NCI-H446 treated with DMSO at 0.1 percent for 48 hours (cell line): Measurements from ENCODE around the gene ACAA2.

ENCODE experiments used
- DNase-seq: peaks from one replicate; lab custom pipeline; 2025; lab: John Stamatoyannopoulos, UW

Gene ACAA2

GRCh38 chr18:49766646-49767045 lies 46.7 kb downstream of the ACAA2 start:
- no peak for DNase-seq

DNA sequence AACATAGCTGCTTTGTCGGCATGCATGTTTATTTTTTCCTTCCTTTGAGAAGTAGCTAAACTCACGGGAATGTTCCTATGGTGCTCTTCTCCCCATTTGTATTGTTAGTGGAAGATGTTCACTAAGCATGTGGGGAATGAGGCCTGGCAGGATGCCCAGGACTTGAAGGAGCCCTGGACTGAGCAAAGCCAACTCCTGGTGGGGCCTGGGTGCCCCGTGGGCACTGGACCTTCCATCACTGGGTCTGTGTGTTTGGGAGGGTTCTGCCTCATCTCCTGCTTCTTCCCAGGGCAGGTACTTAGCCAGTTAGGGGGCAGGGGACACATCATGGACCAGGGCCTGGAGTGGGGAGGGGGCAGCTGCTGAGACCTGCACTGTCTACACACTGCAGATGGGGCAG lies 49.3 kb downstream of the ACAA2 start:
- DNase-seq: no peak

DNA sequence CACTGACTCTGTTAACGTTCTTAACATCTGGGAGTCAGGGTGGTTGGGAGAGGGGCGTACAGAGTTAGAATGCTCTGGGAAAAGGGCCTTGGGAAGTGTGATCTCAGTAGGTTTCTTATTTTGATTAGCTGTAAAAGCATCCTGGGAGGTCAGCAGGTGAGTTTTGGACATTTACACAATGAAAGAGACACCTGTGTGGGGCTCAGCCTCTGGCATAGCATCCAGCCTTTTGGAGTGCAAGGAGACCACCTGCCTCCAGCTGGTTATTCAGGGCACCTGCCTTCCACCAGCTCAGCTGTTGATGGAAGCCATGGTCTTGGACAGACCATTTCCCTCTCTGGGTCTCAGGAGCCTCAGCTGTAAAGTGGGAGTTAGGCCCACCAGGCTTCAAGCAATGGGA lies 49.7 kb downstream of the ACAA2 start:
- no peak for DNase-seq

- DNase-seq: no peak
These were observed 50.9 kb downstream of the ACAA2 start for GRCh38 chr18:49762191-49763077.

DNA sequence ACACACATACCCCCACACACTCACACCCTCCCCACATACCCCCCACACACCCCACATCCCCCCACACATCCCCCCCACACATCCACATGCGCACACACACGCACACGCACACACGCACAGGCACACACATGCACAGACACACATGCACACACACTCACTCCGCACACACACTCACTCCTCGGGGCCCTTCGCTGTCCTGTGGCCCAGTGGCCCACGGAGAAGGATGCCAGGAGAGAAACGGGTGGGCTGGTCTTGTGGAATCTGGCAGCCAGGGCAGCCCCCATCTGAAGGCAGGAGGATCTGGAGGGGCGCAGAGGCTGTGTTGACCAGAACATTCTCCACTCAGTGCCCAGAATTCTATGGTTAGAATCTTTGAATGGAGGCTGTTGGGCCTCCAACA lies 51.6 kb downstream of the ACAA2 start:
- no peak for DNase-seq

- DNase-seq: no peak
These were observed 55.1 kb downstream of the ACAA2 start for GRCh38 chr18:49758263-49758610.

GRCh38 chr18:49757513-49758262 lies 55.6 kb downstream of the ACAA2 start:
- DNase-seq: no peak

- no peak for DNase-seq
These were observed 56.5 kb downstream of the ACAA2 start for GRCh38 chr18:49756671-49757362.

GRCh38 chr18:49756135-49756534 lies 57.2 kb downstream of the ACAA2 start:
- DNase-seq: no peak

DNA sequence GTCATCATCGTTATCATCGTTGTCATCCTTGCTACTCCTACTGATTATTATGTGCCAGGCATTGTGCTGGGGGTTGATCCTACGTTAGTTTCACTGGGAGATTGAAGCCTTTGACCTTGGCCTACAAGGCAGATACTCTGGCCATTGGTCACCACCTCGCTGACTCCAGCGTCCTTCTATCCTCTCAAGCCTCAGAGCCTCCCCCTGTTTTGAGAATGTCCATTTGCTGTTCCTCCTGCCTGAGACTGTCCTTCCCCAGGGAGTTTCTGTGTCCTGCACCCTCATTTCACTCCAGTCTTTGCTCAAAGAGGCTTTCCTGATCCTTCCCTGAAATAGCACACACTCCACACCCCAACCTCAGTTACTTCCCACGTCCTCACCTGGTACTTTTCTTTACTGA lies 57.8 kb downstream of the ACAA2 start:
- DNase-seq: no peak

GRCh38 chr18:49754866-49755265 lies 58.5 kb downstream of the ACAA2 start:
- no peak for DNase-seq

- DNase-seq: no peak
These were observed 59.7 kb downstream of the ACAA2 start for GRCh38 chr18:49753643-49754042.

GRCh38 chr18:49752095-49752457 lies 61.3 kb downstream of the ACAA2 start:
- no peak for DNase-seq

DNA sequence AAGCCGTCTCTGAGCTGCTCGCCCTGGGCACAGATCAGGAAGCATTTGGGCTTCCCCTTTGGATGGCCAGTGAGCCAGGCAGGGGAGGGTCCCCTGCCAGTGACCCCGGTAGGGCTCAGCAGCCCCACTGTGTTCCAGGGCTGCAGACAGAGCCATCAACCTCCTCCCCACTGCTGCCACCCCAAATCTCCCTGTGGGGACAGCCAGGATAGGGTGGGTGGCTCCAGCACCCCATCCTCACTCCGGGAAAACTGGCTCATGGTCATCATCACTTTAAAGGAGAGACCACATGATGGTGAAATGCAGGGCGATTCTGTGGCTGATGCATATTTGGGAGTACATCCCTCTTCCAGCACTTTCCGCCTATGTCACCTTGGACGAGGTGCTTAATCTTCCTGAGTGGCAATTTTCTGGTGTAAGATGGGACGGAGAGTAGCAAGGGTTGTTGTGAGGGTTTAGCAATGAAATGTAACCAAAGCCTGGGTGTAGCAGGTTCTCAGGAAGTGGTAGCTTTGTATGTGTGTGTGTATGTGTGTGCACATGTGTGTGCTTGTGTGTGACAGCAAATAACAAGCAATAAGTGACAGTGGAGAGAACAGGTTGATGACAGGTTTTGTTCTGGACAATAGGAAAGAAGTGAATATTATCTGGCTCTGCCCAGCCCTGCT lies 61.8 kb downstream of the ACAA2 start:
- DNase-seq: no peak

DNA sequence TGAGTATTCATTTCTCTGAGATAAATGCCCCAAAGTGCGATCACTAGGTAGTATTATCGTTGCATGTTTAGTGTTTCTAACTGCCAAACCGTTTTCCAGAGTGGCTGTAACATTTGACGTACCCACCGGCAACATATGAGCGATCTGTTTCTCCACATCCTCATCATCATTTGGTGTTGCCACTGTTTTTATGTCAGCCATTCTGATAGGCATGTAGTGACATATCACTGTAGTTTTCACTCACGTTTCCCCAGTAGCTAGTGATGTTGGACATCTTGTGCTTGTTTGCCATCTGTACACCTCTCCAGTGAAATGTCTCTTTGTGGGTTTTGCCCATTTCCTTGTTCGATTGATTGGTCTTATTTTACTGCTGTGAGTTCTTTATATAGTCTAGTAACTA lies 63.8 kb downstream of the ACAA2 start:
- no peak for DNase-seq

DNA sequence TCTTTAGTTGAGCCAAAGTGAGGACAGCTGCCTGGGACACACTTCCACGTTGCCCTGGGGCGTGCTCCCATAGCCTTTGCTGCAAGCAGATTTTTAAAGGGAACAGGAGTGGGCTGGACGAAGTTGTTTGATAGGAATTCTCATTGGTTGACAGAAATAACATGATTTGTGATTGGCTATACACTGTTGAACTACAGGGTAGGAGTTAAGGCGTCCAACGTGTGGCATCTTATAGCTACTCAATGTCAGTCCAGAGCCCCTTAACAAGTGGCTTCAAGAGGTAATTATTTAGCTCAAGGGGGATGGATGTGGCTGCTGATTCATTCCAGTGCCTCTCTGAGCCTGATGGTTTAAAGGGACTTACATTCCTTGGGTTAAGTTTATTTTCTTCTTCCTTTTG lies 65.5 kb downstream of the ACAA2 start:
- no peak for DNase-seq

DNA sequence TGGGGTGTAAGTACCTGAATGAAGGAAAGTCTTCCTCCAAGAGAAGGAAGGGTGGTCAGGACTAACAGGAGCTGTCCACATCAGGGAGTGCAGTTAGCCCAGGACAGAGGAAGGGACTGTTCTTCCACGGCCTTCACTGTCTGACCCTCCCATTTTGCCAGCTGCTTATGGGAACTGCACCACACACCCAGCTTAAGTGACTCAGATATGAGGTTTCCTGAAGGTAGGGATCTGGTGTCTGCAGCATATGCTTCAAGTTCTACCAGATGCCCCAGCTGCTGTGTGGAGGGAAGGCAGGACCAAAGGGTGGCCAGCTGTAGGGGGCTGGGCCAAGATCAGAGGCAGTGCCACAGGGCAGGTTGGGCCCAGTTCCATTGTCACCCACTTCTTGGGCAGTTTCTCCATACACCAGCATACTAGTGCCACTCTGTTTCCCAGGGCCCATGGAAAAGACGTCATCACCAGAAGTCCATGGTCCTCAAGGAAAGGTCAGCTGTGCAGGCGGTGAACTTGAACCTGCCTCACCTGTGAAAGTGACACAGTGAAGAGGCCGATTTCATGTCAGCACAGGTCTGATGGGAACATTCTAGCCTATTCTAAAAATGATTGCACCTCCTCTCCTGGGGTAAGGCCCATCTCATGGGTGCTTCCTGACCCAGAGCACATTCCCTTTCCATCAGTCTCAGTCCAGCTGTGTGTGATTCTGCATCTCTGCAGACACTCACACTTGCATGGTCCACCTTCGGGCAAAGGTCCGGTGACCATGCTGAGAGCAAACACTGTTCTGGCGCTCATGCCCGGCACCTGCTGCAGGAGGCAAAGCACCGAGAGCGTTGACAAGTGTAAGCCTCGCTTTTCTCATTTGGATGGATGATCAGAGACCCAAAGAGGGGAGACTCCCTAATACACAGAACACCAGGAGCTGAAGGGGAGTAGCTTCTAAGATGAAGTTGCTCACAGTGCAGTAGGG lies 68.0 kb downstream of the ACAA2 start:
- DNase-seq: no peak

DNA sequence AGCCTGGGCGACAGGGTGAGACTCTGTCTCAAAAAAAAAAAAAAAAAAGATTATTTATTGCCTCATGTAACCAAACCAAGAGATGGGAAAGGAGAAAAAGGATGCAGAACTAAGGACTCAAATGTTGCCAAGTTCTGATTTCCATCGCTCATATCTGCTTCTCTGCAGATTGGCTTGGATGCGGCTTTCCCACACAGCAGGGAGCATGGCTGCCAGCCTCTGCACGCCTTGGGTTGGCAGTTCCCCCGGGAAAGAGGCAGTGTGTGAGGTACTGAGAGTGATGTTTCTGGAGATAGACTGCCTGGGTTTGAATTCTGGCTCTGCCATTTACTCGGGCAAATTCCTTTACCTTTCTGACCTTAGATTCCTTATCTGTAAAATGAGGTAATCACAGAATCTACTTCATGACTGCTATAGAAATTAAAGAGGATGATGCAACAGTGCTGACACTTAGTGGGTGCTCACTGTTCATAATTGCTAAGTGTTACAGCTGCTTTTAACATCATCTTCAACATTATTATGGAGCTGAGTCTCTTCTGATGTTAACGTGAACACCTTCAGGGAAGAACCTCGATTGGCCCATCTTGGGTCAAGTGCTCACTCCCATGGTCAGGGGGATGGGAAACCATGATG lies 68.8 kb downstream of the ACAA2 start:
- DNase-seq: no peak

DNA sequence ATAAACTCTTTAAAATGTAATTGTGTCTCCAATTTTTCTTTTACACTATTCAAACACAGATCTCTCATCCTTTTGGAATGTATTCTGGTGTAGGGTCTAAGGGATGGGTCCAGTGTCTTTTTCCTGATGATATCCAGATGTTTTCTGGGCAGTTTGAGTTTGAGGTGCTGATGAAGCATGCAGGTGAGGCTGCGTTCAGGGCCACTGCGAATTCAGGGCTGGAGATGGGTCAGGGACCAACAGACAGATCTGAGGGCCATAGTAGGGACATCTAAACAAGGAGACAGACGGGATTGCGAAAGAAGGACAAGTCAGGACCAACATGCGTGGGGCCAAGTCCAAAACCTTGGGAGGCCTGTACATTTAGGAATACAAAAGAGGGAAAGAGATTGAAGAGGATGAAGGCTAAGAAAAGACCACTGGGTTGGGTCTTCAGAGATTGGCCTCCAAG lies 70.2 kb downstream of the ACAA2 start:
- no peak for DNase-seq

GRCh38 chr18:49742316-49743116 lies 70.8 kb downstream of the ACAA2 start:
- DNase-seq: no peak
